HG03571 (cell line): ENCODE results near the gene BAAT.
"Not testable (repeated sequence)": the region's sequence is repeated elsewhere in the genome, so short reads cannot be mapped to it uniquely, and the experiment has no call there.

ENCODE experiments used
- ATAC-seq: cut with Tn5 transposase; IDR thresholded peaks from one replicate; pipeline ENCODE4 v1.9.1; 2021; ENCODE audit not compliant: unreplicated experiment

The BAAT gene

GRCh38 chr9:101384873-101385536 is at the start of gene BAAT:
TSS of gene BAAT (minus strand) at chr9:101385006. CDS start at chr9:101371404, 13,602 bp downstream.
- ATAC-seq, result not testable (repeated sequence)

- no peak for ATAC-seq
Observed at GRCh38 chr9:101433229-101433628, 48.4 kb upstream of the BAAT start.

DNA sequence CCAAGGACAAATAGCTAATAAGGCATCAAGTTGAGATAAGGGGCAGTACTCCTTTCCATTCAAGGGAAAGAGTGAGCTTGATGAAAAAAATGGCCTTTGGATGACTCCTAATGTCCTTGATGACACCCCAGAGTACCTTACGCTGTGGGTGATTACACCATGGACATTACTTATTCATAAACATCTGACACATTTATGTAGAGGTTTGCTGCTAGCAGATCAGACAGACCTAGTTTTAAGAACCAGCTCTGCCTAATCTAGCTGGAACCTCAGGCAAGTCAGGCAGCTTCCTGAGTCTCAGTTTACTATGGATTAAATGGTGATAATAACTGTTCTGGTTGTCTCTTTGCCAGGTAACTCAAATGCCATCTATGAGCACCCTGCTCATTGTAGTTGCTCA is 47.9 kb upstream of the BAAT start:
- no peak for ATAC-seq

DNA sequence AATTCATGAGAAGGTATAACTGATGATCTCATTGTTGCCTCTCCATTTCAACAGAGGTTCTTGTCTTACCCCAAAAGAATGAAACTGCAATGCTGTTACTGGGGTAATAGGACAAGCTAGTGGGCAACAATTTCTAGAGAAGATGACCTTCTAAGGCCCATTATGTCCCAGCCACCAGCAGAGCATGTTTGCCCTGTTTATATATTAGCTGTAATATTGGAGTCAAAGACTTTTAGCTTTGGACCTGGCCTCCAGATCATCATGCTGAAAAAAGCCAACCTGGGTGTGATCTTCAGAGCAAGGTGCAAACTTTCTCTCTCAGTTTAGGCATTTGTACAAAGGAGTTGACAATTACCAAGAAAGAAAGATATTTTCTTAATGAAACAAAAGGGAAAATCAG is 47.4 kb upstream of the BAAT start:
- no peak for ATAC-seq

- no peak for ATAC-seq
Observed at GRCh38 chr9:101429736-101430135, 44.9 kb upstream of the BAAT start.

DNA sequence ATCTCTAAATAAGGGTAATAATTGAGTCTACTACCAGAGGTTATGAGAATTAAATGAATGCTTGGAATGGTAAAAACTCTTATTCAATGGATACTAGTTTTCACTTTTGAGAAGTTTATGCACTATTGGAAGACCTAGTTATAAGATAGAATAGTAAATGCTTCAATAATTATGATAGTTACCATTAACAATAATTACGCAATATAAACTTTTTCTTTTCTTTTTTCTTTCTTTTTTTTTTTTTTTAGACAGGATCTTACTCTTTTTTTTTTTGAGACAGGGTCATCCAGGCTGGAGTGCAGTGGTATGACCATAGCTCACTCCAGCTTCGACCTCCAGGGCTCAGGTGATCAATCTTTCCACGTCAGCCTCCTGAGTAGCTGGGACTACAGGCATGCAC is 44.1 kb upstream of the BAAT start:
- no peak for ATAC-seq

DNA sequence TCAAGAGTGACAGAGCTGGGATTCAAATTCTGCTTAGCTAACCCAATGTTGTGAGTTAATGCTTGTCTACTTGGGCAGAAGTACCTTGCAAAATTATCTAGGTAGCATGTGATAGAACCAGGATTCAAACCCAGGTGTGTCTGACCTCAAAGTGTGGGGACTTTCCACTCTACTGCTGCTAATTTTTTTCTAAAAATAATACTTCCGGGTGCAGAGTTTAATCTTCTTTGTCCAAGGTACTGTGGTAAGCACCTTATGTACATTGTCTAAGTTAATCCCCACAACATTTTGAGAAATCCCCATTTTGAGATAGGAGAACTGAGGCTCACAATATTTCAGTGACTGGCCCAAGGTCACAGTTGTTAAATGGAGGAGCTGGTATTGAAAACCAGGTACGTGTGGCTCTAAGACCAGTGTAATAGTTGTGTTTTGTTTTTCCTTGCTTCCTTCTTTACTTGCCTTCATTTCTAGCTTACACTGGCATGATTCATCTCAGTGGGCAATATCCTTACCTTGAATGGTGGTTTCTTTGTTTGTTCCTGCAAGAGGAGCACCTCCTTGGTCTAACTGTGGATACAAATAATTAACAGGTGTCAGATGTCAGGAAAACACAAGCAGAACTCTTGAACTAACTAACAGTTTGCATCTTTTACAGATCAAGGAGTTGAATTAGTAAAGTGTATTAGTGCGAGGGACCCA is 43.3 kb upstream of the BAAT start:
- peak; percentile 71 for ATAC-seq

- ATAC-seq, result no peak
Observed at GRCh38 chr9:101427358-101427757, 42.6 kb upstream of the BAAT start.

DNA sequence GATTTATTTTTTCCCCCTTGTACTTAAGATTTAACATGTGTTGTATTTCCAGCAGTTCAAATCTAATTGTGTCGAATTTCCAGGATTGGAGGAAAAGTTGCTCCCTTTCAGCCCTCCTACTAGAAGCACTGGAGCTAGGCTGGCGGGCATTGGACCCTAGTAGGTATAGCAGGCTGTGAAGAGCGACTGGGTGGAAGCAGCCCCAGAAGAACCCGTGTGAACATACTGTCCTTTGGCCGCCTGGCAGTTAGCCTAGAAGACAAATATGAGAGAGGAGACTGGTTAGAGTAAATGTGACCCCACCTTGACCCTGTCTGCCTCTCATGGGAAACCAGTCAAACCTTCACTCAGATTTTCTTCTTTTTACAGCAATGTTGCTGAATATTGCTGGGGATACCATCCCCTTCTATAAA is 36.9 kb upstream of the BAAT start:
- ATAC-seq, result no peak

GRCh38 chr9:101419863-101420262 is 35.1 kb upstream of the BAAT start:
- no peak for ATAC-seq

DNA sequence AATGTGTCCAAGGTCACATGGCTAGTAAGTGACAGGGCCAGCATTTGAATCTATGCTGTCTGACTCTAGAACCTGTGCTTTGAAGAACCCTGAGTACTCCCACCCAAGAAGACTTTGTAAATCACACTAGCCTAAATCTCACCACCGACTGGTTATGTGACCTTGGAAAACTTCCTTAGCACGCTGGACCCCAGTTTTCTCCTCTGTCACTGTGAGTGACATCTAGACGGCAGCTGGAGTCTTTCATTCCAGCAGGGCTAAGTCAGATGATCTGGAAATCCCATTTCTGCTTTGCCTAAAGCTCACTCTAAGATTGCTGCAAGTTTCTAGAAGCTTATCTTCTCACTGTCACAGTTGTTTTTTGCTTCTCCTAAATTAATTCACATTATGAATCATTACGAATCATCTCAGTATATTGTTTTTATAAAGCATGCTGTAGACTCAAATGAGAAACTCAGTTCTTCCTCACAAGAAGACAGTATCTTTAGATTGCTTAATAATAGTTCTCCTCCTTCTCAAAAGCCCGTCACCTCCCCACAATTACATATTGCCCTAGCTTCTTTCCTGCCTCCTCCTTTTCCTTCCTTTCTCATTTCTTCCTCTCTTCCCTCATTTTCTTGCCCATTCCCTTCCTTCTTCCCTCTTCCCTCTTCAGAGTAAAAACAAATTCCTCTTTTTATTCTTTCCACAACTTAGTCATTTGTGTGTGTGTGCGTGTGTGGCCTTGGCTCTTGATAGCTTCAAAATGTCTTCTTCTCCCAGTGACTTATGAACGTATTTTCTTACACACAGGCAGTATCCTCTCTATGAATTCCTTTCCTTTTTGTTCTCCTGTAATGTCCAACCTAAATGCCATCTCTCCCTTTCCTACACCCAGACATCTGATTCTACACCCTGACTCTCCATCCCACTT is 34.0 kb upstream of the BAAT start:
- no peak for ATAC-seq

- ATAC-seq, result no peak
Observed at GRCh38 chr9:101417977-101418376, 33.2 kb upstream of the BAAT start.

- ATAC-seq, result no peak
Observed at GRCh38 chr9:101417389-101417788, 32.6 kb upstream of the BAAT start.

DNA sequence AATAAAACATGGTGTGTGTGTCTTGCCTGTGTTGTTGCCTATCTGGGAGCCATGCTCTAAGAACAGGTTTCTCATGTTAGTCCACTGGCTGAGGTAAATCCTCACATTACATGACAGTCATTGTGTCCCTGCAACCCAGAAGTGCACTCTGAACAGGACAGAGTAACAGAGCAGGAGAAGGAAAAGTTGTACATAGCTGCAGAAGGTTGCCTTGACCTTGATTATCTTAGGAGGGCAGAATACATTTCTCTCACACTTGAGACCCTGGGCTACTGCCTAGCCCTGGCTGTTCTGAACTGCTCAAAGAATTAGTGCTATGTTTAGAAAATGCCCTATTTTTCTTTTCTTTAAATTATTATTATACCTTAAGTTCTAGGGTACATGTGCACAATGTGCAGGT is 30.8 kb upstream of the BAAT start:
- ATAC-seq, result no peak

- no peak for ATAC-seq
Observed at GRCh38 chr9:101414839-101415238, 30.0 kb upstream of the BAAT start.

DNA sequence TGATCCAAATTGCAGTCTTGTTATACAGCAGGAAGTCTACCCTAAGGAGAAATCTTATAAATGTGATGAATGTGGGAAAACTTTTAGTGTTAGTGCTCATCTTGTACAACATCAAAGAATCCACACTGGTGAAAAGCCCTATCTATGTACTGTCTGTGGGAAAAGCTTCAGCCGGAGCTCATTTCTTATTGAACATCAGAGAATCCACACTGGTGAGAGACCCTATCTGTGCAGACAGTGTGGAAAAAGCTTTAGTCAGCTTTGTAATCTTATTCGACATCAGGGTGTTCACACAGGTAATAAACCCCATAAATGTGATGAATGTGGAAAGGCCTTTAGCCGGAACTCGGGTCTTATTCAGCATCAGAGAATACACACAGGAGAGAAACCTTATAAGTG is 24.3 kb upstream of the BAAT start:
- no peak for ATAC-seq

DNA sequence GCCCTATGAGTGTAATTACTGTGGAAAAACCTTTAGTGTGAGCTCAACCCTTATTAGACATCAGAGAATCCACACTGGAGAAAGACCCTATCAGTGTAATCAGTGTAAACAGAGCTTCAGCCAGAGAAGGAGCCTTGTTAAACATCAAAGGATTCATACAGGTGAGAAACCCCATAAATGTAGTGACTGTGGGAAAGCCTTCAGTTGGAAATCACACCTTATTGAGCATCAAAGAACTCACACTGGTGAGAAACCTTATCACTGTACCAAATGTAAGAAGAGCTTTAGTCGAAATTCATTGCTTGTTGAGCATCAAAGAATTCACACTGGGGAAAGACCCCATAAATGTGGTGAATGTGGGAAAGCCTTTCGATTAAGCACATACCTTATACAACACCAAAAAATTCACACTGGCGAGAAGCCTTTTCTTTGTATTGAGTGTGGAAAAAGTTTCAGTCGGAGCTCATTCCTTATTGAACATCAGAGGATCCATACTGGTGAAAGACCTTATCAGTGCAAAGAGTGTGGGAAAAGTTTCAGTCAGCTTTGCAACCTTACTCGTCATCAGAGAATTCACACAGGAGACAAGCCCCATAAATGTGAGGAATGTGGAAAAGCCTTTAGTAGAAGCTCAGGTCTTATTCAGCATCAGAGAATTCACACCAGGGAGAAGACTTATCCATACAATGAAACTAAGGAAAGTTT is 23.7 kb upstream of the BAAT start:
- no peak for ATAC-seq

- no peak for ATAC-seq
Observed at GRCh38 chr9:101403516-101404285, 18.9 kb upstream of the BAAT start.

DNA sequence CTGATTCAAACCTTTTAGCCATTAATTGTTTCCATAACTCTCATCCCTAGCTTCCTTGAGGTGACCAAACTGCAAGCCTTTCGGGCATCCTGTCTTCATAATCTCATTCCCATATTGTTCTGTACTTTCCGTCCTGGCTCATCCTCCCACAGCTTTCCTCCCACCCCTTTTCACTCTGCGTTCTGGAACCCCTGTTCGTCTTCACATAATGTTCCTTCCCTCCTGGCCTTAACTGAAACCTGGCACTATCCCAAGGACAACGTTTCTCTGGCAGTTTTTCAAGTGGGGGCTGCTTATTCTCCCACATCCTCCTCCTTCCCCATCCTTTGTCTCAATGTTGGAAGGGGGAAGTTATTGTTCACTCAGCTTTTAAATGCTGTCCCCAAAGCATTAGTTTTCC is 15.3 kb upstream of the BAAT start:
- no peak for ATAC-seq

- no peak for ATAC-seq
Observed at GRCh38 chr9:101399643-101399970, 14.8 kb upstream of the BAAT start.
